ENCODE results near the gene ABCG8.

ABCG8 gene

DNA sequence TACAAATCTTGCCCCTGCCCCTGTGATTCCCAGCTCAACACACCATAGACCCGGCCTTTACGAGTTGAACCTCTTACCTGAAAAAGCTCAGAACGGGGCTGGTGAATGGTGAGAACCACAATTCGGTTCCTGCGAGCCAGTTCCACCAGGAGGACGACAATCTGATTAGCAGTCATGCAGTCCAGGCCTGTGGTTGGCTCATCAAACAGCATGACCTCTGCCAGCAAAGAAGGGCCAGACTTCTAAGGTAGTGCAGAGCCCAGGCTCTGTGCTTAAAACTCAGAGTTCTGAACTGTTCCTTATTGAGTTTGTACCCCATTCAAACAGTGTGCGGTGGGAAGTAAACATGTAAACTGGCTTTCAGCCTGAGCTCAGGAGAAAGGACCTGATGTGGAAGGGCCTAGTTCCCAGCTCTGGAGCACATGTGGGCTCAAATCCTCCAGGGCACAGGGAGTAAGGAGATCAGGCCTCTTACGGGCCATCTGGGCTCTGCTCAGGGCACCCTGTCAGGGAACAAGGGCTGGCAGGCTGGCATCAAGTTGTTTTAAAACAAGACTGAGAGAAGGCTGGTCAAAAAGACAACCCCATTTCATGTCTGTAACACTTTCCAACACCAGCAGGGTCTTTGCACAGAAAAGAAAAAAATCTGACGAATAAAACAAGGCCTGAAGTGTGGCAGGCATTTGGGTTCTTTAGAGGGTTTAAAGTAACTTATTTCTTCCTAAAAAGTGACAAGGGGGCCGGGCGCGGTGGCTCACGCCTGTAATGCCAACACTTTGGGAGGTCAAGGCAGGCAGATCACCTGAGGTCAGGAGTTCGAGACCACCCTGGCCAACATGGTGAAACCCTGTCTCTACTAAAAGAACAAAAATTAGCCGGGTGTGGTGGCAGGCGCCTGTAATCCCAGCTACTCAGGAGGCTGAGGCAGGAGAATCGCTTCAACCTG lies 12.2 kb upstream of the ABCG8 start:
- DNase-seq, result no peak

DNA sequence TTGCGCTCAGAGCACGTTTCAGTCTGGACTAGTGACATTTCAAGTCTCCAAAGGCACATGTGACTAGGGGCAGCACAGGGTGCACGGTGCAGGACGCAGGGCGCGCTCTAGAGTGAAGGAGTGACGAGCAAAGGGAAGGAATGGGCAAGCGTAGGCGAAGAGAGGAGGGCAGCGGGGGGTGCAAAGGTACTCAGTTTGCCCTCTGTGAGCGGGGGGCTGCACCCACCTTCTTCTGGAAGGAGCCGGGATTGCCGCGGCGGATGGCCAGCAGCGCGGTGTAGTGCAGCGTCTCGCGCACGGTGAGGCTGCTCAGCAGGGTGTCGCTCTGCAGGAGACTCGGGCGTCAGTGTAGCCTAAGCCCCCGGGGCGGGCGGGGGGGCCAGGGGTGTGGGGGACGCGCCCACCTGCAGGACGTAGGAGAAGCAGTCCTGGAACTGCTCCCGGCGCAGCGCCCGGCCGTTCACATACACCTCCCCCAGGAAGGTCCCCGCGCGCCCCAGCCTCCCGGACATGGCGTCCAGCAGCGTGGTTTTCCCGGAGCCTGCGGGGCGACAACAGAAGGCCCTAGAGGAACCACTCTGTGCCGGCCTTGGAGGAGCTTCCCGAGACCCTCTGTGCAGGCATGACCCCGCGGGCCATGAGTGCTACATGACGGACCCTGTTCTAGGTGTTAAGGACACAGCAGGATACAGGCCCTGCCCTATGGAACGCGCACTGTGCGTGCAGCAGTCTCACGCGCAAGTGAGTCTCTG lies 7.1 kb upstream of the ABCG8 start:
- DNase-seq, result no peak

DNA sequence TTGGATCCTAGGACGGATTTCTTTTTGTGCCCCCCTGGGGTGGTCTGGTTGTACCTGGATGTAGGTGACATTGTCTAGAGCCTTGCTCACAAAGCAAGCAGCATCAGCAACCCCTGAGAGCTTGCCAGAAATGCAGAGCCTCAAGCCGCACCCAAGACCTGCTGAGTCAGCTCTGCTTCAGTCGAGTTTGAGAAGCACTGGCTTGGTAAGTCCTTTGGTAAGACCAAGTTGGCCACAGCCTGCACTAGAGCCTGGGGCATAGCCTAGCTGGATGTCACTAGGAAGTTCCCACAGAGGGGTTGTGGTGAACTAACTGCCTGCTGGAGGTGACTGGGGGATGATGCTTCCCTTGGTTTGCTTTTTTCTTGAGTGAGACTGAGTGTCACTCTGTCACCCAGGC lies 6.3 kb upstream of the ABCG8 start:
- DNase-seq, result no peak

DNA sequence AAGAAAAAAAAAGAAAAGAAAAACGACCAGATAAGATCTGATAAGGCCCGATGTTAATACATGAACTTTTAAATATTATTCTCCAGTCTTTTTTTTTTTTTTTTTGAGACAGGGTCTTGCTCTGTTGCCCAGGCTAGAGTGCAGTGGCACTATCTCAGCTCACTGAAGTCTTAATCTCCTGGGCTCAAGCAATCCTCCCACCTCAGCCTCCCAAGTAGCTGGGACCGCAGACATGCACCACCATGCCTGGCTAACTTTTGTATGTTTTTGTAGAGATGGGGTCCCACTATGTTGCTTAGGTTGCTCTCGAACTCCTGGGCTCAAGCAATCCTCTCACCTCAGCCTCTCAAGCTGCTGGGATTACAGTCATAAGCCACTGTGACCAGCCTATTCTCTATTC lies 1.7 kb upstream of the ABCG8 start:
- DNase-seq, result no peak

DNA sequence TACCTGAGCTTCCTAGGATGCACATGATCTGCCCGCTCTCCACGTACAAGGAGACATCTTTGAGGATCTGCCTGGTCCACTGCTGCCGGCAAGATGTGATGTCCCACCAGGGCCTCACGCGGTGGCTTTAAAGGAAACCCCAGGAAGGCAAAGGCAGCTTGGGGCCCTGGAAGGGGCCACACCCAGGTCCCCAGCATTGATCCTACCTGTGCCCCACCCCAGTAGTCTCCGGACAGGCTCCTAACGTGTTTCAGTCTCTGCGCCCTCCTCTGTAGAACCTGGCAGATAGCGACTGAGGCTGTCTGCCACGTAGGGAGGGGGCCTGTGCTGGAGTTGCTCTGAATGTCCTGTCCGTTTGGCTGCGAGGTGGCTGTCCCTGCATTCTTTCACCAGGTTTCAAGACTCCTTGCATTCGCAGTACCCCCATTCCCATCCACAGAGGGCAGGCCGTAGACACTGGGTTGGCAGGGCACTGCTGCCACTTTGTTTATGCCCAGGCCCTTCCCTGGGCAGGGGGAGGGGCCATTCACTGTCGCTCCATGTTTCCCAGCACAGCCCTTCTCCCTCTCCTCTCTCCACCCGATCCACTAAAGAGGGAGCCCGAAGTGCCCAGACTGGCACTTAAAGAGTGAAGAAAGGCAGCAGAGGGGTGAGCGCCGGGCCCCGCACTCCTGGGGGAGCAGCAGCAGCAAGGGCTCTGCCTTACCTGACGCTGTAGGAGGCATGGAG lies 776 bp upstream of the ABCG8 start:
- no peak for DNase-seq

DNA sequence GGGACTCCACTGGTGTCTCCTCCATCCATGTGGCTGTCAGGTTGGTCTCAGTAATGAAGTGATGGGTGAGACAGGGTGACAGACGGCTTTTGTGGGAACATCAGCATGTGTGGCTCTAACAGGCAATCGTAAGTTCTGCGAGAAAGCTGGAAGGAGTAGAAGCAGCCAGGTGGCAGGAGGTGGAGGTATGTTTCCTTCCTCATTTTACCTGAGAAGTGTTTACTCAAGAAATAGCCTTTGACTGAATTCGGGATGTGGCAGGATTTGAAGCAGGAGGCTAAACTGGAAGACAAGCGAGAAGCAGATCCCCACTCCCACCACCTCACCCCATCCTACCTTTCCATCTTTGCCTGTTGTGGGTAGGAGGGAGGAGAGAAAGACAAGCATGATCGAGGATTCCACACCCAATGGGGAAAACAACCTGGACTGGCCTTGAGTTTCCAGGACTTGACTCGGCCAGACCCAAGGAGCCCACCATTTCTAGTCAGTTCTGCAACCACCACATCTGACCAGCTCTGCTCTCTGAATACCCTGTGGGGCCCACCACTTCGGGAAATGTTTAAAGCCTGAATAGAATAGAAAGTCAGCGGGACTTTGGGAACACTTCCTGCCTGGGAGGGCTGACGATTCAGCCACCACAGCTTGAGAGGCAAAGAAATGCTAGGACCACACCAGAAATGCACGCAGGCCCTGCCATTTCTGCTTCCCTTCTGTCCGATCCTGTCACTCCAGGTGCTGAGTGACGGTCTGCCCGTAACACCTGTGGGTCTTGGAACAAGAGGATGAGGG lies 1.2 kb downstream of the ABCG8 start:
- DNase-seq, result no peak

DNA sequence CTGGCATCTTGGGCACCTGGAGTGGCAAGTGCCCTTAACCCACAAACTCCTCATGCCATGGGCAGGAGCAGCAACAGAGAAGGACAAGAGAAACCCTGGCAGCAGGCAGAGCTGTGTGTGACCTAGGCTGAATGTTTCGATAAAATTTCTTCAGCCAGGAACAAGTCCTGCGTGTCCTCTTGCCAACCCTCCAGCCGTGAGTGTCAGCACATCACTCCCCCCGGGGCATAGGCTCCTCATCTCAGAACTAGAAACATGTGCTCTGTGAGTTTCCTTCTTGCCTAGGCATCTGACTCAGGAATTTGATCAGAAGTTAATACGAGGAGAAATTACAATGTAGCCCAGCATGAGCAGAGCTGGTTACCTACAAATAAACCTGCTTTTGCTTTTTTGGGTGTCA lies 2.2 kb downstream of the ABCG8 start:
- no peak for DNase-seq

DNA sequence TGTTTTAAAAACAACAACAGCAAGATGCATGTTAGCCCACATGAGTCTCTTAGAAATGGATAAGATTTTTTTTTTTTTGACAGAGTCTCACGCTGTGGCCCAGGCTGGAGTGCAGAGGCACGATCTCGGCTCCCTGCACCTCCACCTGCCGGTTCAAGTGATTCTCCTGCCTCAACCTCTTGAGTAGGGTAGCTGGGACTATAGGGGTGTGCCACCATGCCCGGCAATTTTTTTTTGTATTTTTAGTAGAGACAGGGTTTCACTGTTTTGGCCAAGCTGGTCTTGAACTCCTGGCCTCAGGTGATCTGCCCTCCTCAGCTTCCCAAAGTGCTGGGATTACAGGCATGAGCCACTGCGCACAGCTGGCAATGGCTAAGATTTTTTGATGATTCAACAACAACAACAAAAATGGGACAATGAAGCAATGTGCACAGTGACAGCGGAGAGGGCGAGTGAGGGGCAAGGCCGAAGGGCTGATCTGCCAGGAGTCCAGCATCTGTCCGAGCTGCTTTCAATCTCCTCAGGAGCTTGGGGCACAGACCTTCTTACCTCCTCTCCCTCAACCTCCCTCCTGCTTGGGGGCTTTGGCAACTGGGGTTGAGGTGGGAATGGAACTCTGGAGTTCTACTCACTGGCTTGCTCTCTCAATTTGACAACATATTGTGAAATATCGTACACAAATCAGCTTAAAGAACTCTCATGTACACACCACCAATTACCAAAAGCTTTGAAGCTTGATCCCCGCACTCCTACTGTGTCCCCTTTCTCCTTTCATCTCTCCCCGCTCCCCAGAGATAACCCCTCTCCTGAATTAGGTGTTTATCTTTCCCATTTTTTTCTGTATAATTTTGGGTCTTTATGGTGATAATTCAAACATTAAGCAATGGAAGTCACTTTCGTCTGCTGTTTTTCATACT lies 3.4 kb downstream of the ABCG8 start:
- DNase-seq, result no peak

DNA sequence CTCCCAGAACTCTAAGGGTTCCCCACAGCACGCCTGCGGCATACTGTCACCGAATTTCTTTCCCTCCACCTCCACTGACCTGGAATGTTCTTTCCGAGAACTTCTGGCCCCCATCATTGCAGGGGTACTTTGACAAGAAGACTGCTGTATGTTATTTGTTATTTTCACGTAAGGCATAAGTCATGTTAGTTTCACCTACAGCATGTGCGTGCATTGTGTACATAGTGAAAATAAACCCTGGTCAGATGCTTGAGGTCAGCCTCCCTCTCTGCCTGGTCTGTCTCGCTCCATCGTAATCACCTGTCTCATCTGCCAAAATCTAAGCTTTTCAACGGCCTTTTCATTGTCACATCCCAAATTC lies 4.1 kb downstream of the ABCG8 start:
- no peak for DNase-seq

DNA sequence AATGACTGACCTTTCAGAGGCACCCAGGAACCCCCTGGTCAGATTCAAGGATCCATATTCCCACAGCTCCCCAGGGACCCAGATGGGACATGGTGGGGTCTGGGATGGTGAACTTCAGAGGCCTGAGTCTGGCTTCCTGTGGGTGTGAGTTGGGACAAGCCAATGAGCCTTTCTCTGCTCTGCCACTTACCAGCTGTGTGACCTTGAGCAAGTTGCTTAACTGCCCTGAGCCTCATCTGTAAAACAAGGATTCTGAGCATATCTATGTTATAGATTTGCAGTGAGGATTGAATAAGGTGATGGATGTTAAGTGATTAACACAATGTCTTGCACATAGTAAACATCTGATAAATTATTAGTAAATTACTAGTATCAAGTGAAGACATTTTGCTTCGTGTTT lies 6.4 kb downstream of the ABCG8 start:
- no peak for DNase-seq

DNA sequence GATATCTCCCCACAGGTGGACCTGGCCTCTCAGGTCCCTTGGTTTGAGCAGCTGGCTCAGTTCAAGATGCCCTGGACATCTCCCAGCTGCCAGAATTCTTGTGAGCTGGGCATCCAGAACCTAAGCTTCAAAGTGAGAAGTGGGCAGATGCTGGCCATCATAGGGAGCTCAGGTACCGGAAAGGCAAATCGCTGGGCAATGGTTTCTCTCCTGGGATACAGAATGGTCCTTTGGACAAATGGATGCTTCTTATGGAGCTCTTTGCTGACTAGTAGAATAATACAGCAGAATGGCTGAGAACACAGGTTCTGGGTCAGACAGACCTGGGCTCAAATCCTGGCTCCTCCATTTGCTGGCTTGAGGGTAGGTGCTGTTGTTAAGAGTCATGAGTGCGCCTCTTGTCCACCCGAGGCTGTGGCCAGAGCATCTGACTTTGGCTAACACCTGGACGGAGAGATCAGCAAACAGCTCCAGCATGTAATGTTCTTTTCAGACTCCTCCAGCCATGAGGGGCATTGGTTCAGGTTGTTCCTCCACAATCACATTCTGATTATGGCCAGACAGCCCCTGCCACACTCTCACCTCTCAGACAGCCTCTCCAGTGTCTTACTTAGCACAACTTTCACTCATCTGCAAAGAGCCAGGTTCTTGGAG lies 7.5 kb downstream of the ABCG8 start:
- no peak for DNase-seq

DNA sequence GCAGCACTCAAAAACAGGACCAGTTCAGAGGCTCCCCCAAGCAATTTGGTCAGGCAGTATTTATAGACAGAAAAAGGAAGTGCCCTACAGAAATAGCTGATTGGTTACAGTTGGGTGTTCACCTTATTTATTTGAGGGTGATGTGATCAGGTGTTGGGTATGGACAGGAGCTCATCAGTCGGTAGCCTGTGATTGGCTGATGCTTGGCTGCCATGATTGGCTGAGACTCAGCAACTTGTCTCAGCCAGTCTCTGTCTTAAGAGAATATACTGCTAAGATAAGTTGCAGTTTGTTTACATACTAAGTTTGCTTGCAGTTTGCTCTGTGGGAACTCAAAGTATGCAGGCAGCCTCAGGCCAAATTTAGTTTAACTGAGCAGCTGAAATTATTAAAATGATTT lies 9.4 kb downstream of the ABCG8 start:
- DNase-seq, result no peak

DNA sequence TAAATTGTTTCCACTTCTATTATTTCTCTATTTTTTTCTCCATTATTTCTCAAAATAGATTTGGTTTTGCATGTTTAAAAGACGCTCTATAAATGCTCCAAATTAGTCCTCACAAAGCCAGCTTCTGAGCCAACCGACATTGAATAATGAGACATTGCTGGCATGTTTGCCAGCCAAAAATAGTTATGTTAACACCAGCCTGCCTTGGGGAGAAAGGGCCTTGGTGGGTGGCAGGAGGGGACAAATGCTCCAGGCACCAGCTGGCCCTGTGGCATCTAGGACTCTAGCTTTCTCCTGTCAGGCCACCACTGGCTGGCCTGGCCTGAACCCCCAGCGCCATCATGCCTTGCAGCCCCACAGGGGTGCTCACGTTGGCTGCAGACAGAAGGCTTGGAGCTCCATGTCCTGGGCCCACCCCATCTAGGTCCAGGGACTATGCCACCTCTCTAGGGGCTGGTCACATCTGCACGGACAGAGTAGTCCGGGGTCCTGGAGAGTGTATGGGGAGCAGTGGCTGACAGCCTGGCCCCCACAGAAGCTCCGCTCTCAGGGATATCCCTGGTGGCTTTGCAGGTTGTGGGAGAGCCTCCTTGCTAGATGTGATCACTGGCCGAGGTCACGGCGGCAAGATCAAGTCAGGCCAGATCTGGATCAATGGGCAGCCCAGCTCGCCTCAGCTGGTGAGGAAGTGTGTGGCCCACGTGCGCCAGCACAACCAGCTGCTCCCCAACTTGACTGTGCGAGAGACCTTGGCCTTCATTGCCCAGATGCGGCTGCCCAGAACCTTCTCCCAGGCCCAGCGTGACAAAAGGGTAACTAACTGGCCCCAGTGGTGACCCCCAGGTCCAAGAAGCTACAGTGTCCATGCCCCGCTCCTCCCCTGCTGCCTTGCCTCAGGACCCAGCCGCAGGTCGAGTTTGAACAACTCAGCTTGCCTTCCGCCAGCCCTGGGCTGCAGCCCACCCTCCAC lies 12.5 kb downstream of the ABCG8 start:
- no peak for DNase-seq

DNA sequence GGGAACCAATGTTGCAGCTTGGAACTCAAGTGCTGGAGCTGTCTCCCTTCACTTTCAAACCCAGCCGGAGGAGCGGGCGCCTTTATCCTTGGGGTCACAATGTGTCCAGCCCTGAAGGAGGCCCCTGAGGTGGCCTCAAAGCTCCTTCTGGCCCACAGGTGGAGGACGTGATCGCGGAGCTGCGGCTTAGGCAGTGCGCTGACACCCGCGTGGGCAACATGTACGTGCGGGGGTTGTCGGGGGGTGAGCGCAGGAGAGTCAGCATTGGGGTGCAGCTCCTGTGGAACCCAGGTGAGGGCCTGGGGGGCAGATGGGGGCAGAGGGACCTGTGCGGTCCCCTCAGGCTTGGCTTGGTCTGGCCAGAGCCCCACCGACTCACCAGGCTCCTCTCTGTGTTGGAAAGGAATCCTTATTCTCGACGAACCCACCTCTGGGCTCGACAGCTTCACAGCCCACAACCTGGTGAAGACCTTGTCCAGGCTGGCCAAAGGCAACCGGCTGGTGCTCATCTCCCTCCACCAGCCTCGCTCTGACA lies 13.5 kb downstream of the ABCG8 start:
- DNase-seq, result no peak

DNA sequence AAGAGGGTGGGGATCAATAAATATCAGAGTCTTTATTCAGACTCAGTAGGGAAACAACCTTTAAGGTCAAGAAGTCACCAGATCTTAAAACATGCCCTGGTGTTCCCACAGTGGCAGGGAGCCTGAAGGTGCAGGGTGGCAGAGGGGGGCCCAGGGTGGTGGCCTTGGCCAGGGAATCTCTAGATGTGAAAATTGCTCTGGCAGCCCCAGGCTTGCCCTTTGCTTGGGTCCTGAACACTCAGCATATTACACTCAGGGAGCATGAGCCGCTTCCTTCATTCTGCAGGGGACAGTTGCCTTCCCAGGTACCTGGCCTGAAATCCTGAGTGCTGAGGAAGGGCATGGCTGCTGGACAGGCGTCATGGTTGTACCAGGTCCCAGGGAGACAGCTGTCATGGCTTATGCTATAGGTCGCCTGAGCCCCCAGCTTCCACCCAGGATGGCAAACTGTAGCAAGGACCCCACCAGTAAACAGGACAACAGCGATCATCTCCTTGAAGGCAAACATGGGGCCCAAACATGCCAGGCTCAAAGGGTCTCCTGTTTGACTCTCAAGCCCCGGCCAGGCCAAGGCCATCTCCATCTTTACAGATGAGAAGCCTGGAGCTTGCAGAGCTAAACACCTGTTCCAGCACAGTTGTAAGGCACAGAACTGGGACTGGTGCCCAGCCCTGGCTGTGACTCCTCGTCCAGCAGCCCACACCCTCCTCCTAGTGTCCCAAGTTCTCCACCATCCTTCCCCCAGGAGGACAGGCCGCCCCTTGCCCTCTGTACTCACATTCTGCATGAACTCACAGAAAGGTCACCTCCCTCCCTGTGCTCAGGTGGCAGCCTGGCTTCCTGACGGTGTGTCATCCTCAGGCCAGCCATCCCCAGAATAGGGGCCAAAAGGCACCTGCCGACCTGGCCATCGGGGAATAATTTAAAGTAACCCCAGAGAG lies 14.6 kb downstream of the ABCG8 start:
- DNase-seq, result no peak

DNA sequence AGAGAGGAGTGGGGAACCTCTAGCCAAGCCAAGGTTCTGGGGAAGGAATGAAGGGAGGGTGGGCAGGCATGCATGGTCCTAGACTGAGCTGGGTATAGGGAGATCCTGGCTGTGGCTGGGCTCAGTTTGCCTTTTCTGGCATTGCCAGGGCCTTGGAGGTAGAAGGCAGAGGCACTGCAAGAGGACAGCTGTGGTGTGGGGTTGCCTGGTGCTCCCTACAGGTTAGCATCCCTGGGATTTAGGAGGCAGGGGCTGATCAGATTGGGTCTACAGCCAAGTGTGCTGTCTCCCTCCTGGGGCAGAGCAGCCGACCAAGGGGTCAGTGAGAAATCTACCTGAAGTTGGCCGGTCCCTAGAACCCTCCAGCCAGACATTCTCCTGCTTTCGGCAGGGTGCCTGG lies 15.9 kb downstream of the ABCG8 start:
- DNase-seq, result no peak

DNA sequence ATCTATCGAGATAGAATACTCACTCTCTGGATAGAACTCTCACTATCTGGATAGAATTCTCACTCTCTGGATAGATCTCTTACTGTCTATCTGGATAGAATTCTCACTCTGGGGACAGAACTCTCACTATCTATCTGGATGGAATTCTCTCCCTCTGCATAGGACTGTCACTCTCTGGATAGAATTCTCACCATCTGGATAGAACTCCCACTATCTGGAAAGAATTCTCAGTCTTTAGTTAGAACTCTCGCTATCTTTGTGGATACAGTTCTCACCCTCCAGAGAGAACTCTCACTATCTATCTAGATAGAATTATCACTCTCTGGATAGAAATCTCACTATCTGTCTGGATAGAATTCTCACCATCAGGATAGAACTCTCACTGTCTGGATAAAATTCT lies 16.5 kb downstream of the ABCG8 start:
- DNase-seq, result no peak

DNA sequence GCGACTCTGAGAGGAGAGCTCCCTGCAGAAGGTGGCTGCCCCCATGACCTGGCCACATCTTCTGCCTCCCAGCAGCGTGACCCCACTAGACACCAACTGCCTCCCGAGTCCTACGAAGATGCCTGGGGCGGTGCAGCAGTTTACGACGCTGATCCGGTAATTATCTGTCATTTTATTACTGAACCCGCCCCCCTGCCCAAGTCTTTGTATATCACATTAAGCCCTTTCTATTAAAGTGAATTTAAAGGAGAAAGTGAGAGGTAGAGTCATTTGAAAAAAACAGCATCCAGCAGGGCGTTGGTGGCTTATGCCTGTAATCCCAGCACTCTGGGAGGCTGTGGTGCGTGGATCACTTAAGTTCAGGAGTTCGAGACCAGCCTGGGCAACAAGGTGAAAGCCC lies 33.4 kb downstream of the ABCG8 start:
- no peak for DNase-seq

All from CD4-positive, alpha-beta T cell treated with Interleukin-4 for 1 hour (primary cell).